Activated naive CD8-positive, alpha-beta T cell (primary cell): ENCODE measurements around the gene OCIAD2.
A peak's percentile ranks its signal among the peaks of the same experiment; 100 is the strongest.
"Not testable (repeated sequence)": the region's sequence is repeated elsewhere in the genome, so short reads cannot be mapped to it uniquely, and the experiment has no call there.

Experiments
- H3K27ac Mint-ChIP-seq: one replicate; pipeline ENCODE4 v1.8.0; 2021; ENCODE audit warnings: mixed read lengths
- H3K27me3 Mint-ChIP-seq: one replicate; pipeline ENCODE4 v1.8.0; 2021; ENCODE audit warnings: mixed read lengths
- H3K36me3 Mint-ChIP-seq: one replicate; pipeline ENCODE4 v1.8.0; 2021; ENCODE audit warnings: mixed read lengths
- H3K4me1 Mint-ChIP-seq: one replicate; pipeline ENCODE4 v1.8.0; 2021; ENCODE audit warnings: low read depth, mixed read lengths
- H3K4me3 Mint-ChIP-seq: one replicate; pipeline ENCODE4 v1.8.0; 2021; ENCODE audit warnings: mild to moderate bottlenecking, mixed read lengths
- H3K9me3 Mint-ChIP-seq: one replicate; pipeline ENCODE4 v1.8.0; 2021; ENCODE audit warnings: low read depth, mixed read lengths

Gene OCIAD2

GRCh38 chr4:48898733-48899431 is 7.7 kb downstream of the OCIAD2 start:
- peak overlapping the region; percentile 82 for H3K27ac Mint-ChIP-seq
- H3K4me1 Mint-ChIP-seq, result peaks cover 47% of the 10 kb centered on the region
- peak overlapping the region; percentile 24 for H3K4me3 Mint-ChIP-seq
- H3K36me3 Mint-ChIP-seq, result peaks cover 35% of the 10 kb centered on the region
- no peaks in the 10 kb centered on the region for H3K27me3 Mint-ChIP-seq
- H3K9me3 Mint-ChIP-seq, result no peaks in the 10 kb centered on the region

- H3K4me1 Mint-ChIP-seq, result peaks cover 34% of the 10 kb centered on the region
- H3K27me3 Mint-ChIP-seq, result no peaks in the 10 kb centered on the region
- H3K9me3 Mint-ChIP-seq, result no peaks in the 10 kb centered on the region
- peaks cover 40% of the 10 kb centered on the region for H3K36me3 Mint-ChIP-seq
- H3K27ac Mint-ChIP-seq, result peak overlapping the region; percentile 46
- H3K4me3 Mint-ChIP-seq, result no peak overlapping the region
These were observed 9.7 kb downstream of the OCIAD2 start for GRCh38 chr4:48896845-48897244.

DNA sequence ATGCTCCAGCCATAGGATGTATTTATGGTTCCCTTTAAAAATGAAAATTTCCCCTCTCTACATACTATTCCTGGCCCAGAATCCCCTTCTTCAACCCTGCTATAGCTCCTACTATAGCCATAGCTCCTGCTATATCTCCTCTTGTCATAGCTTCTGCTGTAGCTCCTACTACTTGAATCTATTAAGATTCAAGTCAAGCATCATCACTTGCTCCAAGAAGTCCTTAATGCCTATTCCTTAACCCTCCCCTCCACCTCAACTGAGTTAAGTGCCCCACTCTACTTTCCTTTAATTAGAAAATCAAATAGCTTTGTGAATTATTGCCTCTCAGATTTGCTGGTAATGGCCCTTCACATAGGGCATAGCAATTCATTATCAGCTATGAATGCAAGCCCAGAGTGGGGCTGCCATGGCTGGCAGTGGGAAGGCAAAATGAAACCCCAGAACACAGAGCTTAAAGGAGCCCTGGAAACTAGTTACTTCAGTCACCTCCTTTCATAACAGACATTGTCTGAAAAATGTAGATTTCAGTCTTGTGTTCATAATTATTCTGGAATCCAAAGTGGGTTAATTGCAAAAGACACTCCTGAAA is 15.4 kb downstream of the OCIAD2 start:
- peaks cover 3% of the 10 kb centered on the region for H3K4me1 Mint-ChIP-seq

DNA sequence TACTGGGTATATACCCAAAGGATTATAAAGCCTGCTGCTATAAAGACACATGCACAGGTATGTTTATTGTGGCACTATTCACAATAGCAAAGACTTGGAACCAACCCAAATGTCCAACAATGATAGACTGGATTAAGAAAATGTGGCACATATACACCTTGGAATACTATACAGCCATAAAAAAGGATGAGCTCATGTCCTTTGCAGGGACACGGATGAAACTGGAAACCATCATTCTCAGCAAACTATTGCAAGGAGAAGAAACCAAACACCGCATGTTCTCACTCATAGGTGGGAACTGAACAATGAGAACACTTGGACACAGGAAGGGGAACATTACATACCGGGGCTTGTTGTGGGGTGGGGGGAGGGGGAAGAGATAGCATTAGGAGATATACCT is 16.8 kb downstream of the OCIAD2 start:
- not testable (repeated sequence) for H3K4me1 Mint-ChIP-seq, H3K9me3 Mint-ChIP-seq, H3K4me3 Mint-ChIP-seq, H3K27me3 Mint-ChIP-seq, H3K27ac Mint-ChIP-seq
- peaks cover 38% of the 10 kb centered on the region for H3K36me3 Mint-ChIP-seq

More for the DNA sequence above, 15.4 kb downstream of the OCIAD2 start:
- H3K27me3 Mint-ChIP-seq, result no peaks in the 10 kb centered on the region
- no peak overlapping the region for H3K4me3 Mint-ChIP-seq
- no peak overlapping the region for H3K27ac Mint-ChIP-seq
- H3K9me3 Mint-ChIP-seq, result no peaks in the 10 kb centered on the region
- peaks cover 44% of the 10 kb centered on the region for H3K36me3 Mint-ChIP-seq

- not testable (repeated sequence) for H3K4me3 Mint-ChIP-seq, H3K9me3 Mint-ChIP-seq, H3K27ac Mint-ChIP-seq, H3K4me1 Mint-ChIP-seq, H3K36me3 Mint-ChIP-seq, H3K27me3 Mint-ChIP-seq
These were observed 24.9 kb downstream of the OCIAD2 start for GRCh38 chr4:48881646-48882045.

DNA sequence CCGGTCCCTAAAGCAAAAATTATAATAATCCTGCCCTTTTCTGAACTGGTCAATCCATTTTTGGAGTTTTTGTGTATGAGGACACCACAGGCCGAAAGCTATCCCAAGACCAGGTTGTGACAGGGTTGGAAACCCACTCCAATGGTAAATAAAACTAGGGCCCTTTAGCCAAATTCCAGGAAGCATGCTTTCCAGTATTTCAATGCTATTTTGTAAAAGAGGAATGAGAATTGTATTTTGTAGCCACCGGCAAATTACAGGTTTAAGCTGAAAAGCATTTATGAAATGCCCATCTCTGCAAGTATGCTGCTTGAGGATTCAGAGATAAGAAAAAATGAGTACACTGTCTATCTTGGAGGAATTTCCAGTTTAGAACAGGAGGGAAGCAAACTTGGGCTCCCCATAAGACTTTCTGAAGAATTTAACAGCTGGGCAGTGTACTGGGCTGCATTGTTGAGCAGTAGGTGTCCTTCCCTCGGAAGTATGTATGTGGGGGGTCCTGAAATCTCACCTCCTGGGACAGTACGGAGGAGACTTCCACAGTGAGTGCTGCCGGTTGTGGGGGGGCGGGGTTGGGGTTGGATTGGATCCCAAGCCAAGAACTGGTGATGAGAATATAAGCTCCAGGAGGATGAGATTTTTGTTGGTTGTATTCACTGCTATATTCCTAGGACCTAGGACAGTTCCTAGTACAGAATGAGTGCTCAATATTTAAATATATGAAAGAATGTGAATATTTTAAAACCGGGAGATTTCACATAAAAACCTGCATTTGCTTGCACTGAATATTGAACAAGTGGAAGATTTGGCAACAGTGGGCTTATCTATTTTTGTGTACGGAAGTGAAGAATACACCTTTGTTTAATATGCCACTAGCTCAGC is 26.8 kb downstream of the OCIAD2 start:
- Mint-ChIP-seq H3K4me1 (no peaks in the 10 kb centered on the region), H3K9me3 (no peaks in the 10 kb centered on the region), H3K4me3 (no peak overlapping the region), H3K27ac (no peak overlapping the region), H3K27me3 (no peaks in the 10 kb centered on the region), H3K36me3 (peaks cover 9% of the 10 kb centered on the region)

DNA sequence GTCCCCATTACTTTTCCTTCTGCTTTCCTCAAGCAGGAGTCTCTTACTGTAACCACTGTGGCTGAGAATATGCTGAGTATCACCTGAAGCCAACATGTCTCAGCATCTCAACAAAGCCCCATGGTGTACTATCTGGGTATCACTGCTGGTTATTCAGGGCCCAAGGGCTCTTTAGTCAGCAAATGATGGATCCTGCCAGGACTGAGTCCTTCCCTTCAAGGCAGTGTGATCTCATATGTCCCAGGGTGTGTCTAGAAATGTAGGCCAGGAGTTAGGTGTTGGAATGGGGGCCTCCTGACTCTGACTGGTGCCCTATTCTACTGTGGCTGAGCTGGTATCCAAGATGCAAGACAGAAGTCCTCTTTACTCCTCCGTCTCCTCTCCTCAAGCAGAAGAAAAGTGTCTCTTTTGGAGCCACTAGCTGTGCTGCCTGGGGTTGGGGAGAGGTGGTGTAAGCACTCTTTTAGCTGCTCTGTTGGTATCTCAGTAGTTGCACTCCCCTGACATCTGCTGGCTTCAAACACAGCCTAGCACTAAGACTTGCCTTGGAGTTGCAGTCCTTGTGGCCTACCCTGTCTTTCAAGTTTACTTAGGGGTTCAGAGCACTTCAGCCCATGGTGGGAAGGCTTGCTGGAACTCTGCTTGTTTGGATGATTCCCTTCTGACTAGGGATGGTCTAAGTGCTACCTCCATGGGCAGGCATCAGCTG is 28.6 kb downstream of the OCIAD2 start:
- no peaks in the 10 kb centered on the region for H3K9me3 Mint-ChIP-seq
- H3K27ac Mint-ChIP-seq, result no peak overlapping the region
- no peak overlapping the region for H3K4me3 Mint-ChIP-seq
- H3K36me3 Mint-ChIP-seq, result peaks cover 8% of the 10 kb centered on the region
- H3K4me1 Mint-ChIP-seq, result no peaks in the 10 kb centered on the region
- no peaks in the 10 kb centered on the region for H3K27me3 Mint-ChIP-seq

- not testable (repeated sequence) for H3K9me3 Mint-ChIP-seq, H3K4me1 Mint-ChIP-seq, H3K36me3 Mint-ChIP-seq, H3K27me3 Mint-ChIP-seq, H3K27ac Mint-ChIP-seq, H3K4me3 Mint-ChIP-seq
These were observed 41.9 kb downstream of the OCIAD2 start for GRCh38 chr4:48864696-48865095.

- Mint-ChIP-seq H3K4me3 (no peak overlapping the region), H3K27ac (no peak overlapping the region), H3K9me3 (no peaks in the 10 kb centered on the region), H3K36me3 (peaks cover 2% of the 10 kb centered on the region), H3K4me1 (no peaks in the 10 kb centered on the region), H3K27me3 (no peaks in the 10 kb centered on the region)
These were observed 42.8 kb downstream of the OCIAD2 start for GRCh38 chr4:48863728-48864127.

DNA sequence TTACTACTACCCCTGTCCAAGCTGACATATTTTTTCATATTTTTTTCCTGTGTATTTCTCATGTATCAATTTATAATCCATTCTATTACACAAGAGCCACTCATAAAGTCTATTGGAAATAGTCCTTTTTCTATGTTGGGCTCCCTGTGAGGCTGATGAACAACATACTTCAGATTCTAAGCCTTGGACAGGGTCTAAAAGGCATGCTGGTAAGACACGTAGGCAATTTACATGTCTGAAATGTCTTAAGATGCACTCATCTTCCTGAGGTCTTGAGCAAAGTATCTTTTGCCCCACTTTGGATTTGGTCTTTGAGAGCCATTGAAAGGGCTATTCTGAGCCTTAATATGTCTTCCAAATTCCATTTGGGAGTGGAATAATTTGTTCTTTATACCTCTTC is 43.9 kb downstream of the OCIAD2 start:
- Mint-ChIP-seq H3K27ac (no peak overlapping the region), H3K4me3 (no peak overlapping the region), H3K27me3 (no peaks in the 10 kb centered on the region), H3K9me3 (no peaks in the 10 kb centered on the region), H3K4me1 (peaks cover 3% of the 10 kb centered on the region), H3K36me3 (peaks cover 6% of the 10 kb centered on the region)

DNA sequence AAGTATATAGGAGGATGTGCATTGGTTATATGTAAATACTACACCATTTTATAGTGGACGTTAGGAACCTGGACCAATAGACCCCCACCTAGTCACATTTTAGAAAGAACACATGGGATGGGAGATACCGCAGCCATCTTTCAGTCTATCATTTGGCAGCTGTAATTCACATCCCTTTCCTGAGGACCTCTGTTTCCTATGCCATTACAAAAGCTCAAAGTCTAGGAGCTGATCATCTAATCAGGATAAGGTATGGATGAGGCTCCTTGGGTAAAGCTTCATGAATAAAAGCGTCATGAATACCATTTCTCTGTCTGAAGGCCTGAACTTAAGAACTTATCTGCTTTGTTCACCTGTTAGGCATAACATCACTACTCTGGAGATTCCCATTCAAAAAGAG is 44.5 kb downstream of the OCIAD2 start:
- Mint-ChIP-seq H3K4me3 (no peak overlapping the region), H3K27me3 (no peaks in the 10 kb centered on the region), H3K4me1 (peaks cover 3% of the 10 kb centered on the region), H3K36me3 (peaks cover 8% of the 10 kb centered on the region), H3K9me3 (no peaks in the 10 kb centered on the region), H3K27ac (no peak overlapping the region)

DNA sequence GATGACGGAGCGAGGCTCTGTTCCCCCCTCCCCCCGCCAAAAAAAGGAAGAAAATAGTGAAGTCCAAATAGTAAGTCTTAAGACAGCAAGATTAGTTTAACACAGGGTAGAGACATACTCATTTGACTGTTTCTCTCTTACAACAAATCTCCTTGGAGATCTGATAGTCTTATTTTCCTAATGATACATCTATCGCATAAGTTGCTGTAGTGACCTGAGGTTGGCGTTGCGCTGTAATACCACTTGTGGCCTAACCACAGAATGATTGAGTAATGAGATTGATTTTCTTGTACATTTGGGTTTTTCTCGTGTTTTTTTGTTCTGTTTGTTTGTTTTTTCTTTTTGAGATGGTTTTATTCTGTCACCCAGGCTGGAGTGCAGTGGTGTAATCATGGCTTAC is 48.4 kb downstream of the OCIAD2 start:
- Mint-ChIP-seq H3K27ac (no peak overlapping the region), H3K27me3 (no peaks in the 10 kb centered on the region), H3K4me1 (peaks cover 12% of the 10 kb centered on the region), H3K4me3 (no peak overlapping the region), H3K9me3 (no peaks in the 10 kb centered on the region), H3K36me3 (peaks cover 9% of the 10 kb centered on the region)

DNA sequence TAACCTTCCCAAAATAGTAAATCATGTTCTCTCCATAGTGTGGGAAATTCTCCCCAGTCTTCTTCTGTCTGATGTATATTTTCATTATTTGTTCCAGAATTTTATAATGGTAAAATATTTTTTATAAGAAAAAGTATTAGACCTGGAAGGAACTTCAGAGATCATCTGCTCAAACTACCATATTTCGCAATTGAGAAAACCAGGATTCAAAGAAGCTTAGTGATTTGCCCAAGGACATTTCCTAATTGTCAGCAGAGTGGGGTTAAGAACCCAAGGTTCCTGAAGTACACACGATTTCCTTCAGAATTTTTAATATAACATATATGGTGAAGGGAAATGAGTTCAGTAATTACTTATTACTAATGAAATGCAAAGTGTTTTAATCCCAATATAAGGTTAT is 51.6 kb downstream of the OCIAD2 start:
- H3K27ac Mint-ChIP-seq, result no peak overlapping the region
- H3K4me3 Mint-ChIP-seq, result no peak overlapping the region
- H3K4me1 Mint-ChIP-seq, result peaks cover 25% of the 10 kb centered on the region
- H3K36me3 Mint-ChIP-seq, result peaks cover 9% of the 10 kb centered on the region
- no peaks in the 10 kb centered on the region for H3K9me3 Mint-ChIP-seq
- no peaks in the 10 kb centered on the region for H3K27me3 Mint-ChIP-seq

- no peaks in the 10 kb centered on the region for H3K9me3 Mint-ChIP-seq
- peak overlapping the region; percentile 80 for H3K27ac Mint-ChIP-seq
- peaks cover 25% of the 10 kb centered on the region for H3K4me1 Mint-ChIP-seq
- peaks cover 7% of the 10 kb centered on the region for H3K36me3 Mint-ChIP-seq
- H3K4me3 Mint-ChIP-seq, result no peak overlapping the region
- no peaks in the 10 kb centered on the region for H3K27me3 Mint-ChIP-seq
These were observed 52.2 kb downstream of the OCIAD2 start for GRCh38 chr4:48854395-48854683.
